ENCODE data around the gene PANK2. TPM values are rescaled to one million over a fixed set of nuclear protein-coding genes. Genes with fewer than 3 reads are reported as not detected.
A peak's percentile ranks its signal among the peaks of the same experiment; 100 is the strongest.
"Not testable (repeated sequence)": the region's sequence is repeated elsewhere in the genome, so short reads cannot be mapped to it uniquely, and the experiment has no call there.

Gene PANK2
- total RNA-seq, 2 experiments from 2014 or later: 73.1 to 74.4 TPM

GRCh38 chr20:3971145-3971544 is 82.0 kb downstream of the PANK2 start:
- H3K4me1 Mint-ChIP-seq (ENCODE audit: low read depth): no peaks in the 10 kb centered on the region
- POLR2A ChIA-PET: no interaction called here
- no peak for ATAC-seq

DNA sequence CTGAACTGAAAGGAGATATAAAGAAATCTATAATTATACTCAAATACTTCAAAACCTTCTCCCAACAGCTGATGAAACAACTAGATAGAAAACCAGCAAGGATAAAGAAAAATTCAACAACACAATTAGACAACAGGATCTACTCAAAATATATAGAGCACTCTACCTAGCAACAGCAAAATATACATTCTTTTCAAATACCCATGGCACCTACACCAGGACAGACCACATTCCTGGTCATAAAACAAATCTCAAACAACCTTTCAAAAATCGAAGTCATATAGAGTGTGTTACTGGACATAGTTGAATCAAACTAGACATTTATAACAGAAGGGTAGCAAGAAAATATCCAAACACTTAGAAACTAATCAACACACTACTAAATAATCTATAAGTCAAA is 83.0 kb downstream of the PANK2 start:
- H3K4me1 Mint-ChIP-seq (ENCODE audit: low read depth): no peaks in the 10 kb centered on the region
- CTCF ChIA-PET: no interaction called here
- no peaks in the 10 kb centered on the region for H3K9me3 Mint-ChIP-seq (ENCODE audit: insufficient read depth)
- peaks cover 31% of the 10 kb centered on the region for H3K36me3 Mint-ChIP-seq (ENCODE audit: low read depth)
- H3K27me3 Mint-ChIP-seq (ENCODE audit: low read depth): no peaks in the 10 kb centered on the region
- DNase-seq (no peak), ATAC-seq (no peak)
- H3K27ac Mint-ChIP-seq: no peak overlapping the region
- POLR2A ChIA-PET: no interaction called here
- H3K4me3 Mint-ChIP-seq: no peak overlapping the region

More at GRCh38 chr20:3971145-3971544, 82.0 kb downstream of the PANK2 start:
- Mint-ChIP-seq H3K27me3 (ENCODE audit: low read depth) (no peaks in the 10 kb centered on the region), H3K4me3 (no peak overlapping the region), H3K9me3 (ENCODE audit: insufficient read depth) (no peaks in the 10 kb centered on the region), H3K27ac (no peak overlapping the region), H3K36me3 (ENCODE audit: low read depth) (peaks cover 34% of the 10 kb centered on the region)
- DNase-seq: no peak
- CTCF ChIA-PET: no interaction called here

DNA sequence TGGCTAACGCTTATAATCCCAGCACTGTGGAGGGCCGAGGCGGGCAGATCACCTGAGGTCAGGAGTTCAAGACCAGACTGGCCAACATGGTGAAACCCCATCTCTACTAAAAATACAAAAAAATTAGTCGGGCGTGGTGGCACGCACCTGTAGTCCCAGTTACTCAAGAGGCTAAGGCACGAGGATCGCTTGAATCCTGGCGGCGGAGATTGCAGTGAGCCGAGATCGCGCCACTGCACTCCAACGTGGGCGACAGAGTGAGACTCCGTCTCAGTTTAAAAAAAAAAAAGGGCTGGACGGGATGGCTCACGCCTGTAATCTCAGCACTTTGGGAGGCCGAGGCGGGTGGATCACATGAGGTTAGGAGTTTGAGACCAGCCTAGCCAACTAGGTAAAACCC is 83.4 kb downstream of the PANK2 start:
- peaks cover 27% of the 10 kb centered on the region for H3K36me3 Mint-ChIP-seq (ENCODE audit: low read depth)

GRCh38 chr20:3973705-3974104 is 84.5 kb downstream of the PANK2 start:
- Mint-ChIP-seq H3K27me3 (ENCODE audit: low read depth) (no peaks in the 10 kb centered on the region), H3K4me3 (no peak overlapping the region), H3K9me3 (ENCODE audit: insufficient read depth) (no peaks in the 10 kb centered on the region), H3K36me3 (ENCODE audit: low read depth) (peaks cover 24% of the 10 kb centered on the region), H3K4me1 (ENCODE audit: low read depth) (no peaks in the 10 kb centered on the region), H3K27ac (no peak overlapping the region)
- DNase-seq (no peak), ATAC-seq (no peak)
- CTCF ChIA-PET: no interaction called here
- POLR2A ChIA-PET: no interaction called here

More for the DNA sequence above, 83.4 kb downstream of the PANK2 start:
- POLR2A ChIA-PET; H3K27me3 Mint-ChIP-seq (ENCODE audit: low read depth); H3K9me3 Mint-ChIP-seq (ENCODE audit: insufficient read depth); CTCF ChIA-PET; ATAC-seq; DNase-seq; H3K4me1 Mint-ChIP-seq (ENCODE audit: low read depth); H3K4me3 Mint-ChIP-seq; H3K27ac Mint-ChIP-seq: not testable (repeated sequence)

- H3K9me3 Mint-ChIP-seq (ENCODE audit: insufficient read depth): no peaks in the 10 kb centered on the region
- peaks cover 21% of the 10 kb centered on the region for H3K36me3 Mint-ChIP-seq (ENCODE audit: low read depth)
- ATAC-seq (no peak), DNase-seq (no peak)
- no peak overlapping the region for H3K4me3 Mint-ChIP-seq
- no peak overlapping the region for H3K27ac Mint-ChIP-seq
- POLR2A ChIA-PET: no interaction called here
- no peaks in the 10 kb centered on the region for H3K27me3 Mint-ChIP-seq (ENCODE audit: low read depth)
- CTCF ChIA-PET: no interaction called here
- H3K4me1 Mint-ChIP-seq (ENCODE audit: low read depth): peaks cover 19% of the 10 kb centered on the region
Measured at GRCh38 chr20:3976511-3976910, 87.3 kb downstream of the PANK2 start.

Small RNA genes lying within 50 kb of the gene (microRNA-seq; reads per million reads assigned to microRNA genes)
- 6.9 reads per million, percentile 13 among the genes with 10 or more reads in this experiment for gene MIR103A2
- not detected for gene MIR103B2

Other genes starting within 250 kb of the PANK2 start
- not detected for gene GFRA4, start 226.0 kb upstream of the PANK2 start, total RNA-seq
- gene ADAM33, start 207.4 kb upstream of the PANK2 start, total RNA-seq: not detected
- gene SIGLEC1, start 176.8 kb upstream of the PANK2 start, total RNA-seq: not detected
- not detected for gene HSPA12B, start 156.7 kb upstream of the PANK2 start, total RNA-seq
- 10 to 100 TPM; 37.4 to 38.5 TPM for gene ADISSP, start 121.6 kb upstream of the PANK2 start, total RNA-seq
- under 1 TPM; 0.16 TPM for gene SPEF1, start 107.9 kb upstream of the PANK2 start, total RNA-seq
- 10 to 100 TPM; 87.1 to 92.0 TPM for gene CENPB, start 102.6 kb upstream of the PANK2 start, total RNA-seq
- gene CDC25B, start 93.1 kb upstream of the PANK2 start, total RNA-seq: 100 to 1,000 TPM; 294 to 298 TPM
- gene AP5S1, start 68.8 kb upstream of the PANK2 start, total RNA-seq: 10 to 100 TPM; 13.8 to 16.5 TPM
- 10 to 100 TPM; 29.7 TPM for gene MAVS, start 42.6 kb upstream of the PANK2 start, total RNA-seq
- 10 to 100 TPM; 12.3 to 15.3 TPM for gene RNF24, start 126.2 kb downstream of the PANK2 start, total RNA-seq